ENCODE results near the gene EIF4A2.
"Not testable (repeated sequence)": the region's sequence is repeated elsewhere in the genome, so short reads cannot be mapped to it uniquely, and the experiment has no call there.

The EIF4A2 gene

DNA sequence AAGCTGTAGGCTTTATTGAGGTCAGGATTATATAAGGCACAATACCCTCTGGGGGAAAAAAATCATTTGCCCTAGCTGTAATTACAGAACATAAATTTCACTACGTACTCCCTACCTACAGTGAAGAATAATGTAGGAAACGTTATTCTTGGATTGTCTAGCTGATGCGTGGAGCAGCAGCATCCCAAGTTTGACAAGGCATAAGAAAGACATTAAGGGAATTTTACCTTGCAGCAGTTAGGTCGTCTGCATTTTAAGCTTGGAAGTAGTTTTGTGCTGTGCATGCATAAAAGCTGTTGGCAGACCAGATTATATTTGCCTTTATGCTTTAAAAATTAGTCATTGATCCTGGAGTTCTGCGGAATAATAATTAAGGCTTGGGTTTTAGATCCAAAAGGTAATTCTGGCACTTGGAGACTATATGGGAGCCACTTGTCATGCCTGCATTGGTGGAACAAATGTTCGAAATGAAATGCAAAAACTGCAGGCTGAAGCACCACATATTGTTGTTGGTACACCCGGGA is 2.2 kb downstream of the EIF4A2 start:
- DNase-seq = no peak

- DNase-seq = no peak
Measured at GRCh38 chr3:186786922-186787321, 3.5 kb downstream of the EIF4A2 start.

DNA sequence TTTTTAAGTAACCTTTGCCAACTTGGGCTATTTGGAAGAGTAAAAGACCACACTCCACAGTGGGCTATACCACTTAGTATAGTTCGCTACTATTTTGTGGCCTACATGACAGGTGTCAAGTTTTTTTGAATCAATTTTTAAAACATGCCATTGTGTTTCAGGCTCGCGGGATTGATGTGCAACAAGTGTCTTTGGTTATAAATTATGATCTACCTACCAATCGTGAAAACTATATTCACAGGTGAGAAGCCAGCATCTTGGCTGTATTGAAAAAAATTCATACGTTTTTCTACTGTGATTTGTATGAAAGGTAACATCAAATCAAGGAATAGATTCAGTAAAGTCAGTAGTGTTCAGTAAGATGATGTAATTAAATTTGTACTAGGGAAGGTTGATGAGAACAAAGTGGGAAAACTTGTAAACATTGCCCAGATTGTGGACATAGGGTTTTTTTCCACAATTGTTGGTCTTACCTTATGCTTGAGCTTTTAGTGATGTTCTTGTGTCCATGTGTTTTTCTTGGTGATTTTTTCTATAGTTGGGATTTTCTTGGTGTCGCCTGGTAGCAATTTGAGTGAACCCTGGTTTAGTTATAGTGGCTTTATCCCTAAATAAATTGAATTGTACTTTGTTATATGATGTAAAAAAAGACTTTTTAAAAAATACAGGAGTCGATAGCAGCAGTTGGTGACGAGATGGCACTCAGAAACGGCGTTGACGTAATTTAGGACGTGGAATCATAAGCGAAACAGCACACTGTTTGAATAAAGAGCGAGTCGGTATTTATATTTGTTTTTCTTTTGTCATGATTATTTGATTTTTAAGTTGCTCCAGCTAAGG is 4.5 kb downstream of the EIF4A2 start:
- DNase-seq = no peak

DNA sequence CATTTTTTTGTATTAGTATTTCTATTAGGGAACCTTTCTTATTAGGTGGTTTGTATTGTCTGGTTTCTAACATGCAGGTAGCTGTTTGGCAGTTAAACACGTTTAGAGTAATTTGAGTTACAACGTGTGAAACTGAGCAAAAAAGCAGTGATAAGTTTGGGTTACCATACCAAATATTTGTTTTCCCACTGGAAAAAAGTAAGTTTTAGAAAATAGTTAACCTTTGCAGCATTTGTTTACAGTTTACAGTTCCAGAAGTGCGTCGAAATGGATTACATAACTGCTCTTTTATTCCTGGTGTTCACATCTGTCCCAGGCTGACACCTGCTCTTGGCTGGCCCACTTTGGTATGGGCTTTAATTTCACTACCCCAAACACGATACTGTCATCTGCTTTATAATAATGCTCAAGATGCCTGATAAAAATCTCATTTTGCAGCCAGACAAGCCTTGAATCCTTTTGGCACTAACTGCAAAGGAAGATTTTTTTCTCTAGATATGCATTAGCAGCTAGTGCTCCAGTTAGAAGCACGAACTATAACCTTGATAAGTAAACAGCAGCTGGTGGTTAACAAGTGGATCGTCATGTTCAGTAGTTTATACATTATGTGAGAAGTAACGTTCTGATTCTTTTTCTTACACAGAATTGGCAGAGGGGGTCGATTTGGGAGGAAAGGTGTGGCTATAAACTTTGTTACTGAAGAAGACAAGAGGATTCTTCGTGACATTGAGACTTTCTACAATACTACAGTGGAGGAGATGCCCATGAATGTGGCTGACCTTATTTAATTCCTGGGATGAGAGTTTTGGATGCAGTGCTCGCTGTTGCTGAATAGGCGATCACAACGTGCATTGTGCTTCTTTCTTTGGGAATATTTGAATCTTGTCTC is 5.3 kb downstream of the EIF4A2 start:
- DNase-seq = no peak

DNA sequence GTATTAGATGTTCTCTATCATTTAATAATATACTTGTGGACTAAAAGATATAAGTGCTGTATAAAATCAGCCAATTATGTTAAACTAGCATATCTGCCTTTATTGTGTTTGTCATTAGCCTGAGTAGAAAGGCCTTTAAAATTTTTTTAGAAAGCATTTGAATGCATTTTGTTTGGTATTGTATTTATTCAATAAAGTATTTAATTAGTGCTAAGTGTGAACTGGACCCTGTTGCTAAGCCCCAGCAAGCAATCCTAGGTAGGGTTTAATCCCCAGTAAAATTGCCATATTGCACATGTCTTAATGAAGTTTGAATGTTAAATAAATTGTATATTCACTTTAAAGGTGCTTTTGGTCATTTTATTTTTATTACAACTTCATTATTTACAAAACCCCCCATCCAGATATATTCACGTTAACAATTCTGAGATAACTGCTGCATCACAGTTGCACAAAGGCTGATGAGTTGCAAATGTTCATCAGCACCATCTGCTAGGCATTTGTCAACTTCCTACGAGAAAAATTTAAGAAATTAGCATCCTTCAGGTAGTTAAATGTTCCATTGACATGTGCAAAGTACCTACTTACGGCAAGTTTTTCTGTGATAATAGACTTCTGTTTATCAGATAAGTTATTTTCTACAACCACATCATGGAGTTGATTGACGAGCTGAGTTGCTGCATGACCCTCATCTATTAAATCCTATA is 6.3 kb downstream of the EIF4A2 start:
- no peak for DNase-seq

GRCh38 chr3:186790261-186790981 is 7.0 kb downstream of the EIF4A2 start:
- DNase-seq = no peak

GRCh38 chr3:186798239-186798874 is 15.0 kb downstream of the EIF4A2 start:
- DNase-seq = no peak

- no peak for DNase-seq
Measured at GRCh38 chr3:186800285-186800684, 16.9 kb downstream of the EIF4A2 start.

- no peak for DNase-seq
Measured at GRCh38 chr3:186802701-186803100, 19.3 kb downstream of the EIF4A2 start.

DNA sequence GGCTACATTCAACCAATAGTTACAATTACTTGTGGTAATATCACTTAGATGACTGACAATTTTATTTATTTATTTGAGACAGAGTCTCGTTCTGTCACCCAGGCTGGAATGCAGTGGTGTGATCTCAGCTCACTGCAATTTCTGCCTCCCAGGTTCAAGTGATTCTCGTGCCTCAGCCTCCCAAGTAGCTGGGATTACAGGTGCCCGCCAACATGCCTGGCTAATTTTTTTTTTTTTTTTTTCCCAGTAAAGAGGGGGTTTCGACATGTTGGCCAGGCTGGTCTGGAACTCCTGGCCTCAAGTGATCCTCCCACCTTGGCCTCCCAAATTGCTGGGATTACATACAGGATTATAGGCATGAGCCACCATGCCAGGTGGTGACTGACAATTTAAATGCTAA is 20.1 kb downstream of the EIF4A2 start:
- not testable (repeated sequence) for DNase-seq

DNA sequence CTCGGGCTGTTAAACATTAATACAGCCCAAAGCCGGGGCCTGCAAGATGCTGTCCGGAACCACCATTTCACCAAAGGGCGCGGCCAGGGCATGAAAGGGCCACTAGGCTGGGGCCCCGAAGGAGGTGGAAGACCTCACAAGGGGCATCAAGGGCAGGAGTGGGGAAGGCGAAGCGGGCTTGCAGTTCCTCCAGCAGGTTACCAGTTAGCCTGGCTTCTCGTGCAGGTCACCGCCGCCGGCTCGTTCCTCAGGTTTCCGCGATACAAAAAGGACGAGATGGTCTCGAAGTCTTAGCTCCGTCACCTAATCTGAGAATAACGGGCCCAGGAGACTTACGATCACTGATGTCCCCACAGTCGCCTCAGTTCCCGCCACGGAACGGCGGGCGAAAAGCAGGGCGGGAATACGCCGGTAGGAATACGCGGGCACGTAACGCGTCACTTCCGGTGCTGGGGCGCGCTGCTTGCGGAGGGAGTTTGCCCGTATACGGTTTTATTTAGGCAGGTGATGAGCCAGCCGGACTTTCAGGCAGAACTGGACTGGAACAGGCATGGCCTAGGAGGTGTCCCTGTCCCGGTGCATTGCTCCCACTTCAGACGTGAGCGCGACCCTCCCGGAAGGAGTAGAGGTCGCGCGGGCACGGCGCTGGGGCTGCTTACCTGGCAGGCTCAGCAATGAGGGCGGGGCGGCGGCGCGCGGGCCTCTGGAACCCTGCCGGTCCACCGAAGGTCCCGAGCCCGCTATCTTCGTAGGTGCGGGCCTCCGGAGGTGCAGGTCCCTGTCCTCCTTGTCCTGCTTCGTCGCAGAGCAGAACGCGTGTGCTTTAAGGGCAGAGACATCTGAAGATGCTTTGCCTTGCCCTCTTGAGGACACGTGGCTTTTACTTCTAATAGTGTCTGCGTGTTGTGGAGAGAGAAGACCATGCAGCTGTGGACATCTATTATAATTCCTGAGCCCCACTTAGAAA is 23.0 kb downstream of the EIF4A2 start, which contains the start of gene RFC4:
Gene RFC4, minus strand, starts transcription at position 394 of the 967 bp plus-strand sequence. CDS start 1,769 bp downstream, outside the sequence.
- peak; percentile 75 for DNase-seq

DNA sequence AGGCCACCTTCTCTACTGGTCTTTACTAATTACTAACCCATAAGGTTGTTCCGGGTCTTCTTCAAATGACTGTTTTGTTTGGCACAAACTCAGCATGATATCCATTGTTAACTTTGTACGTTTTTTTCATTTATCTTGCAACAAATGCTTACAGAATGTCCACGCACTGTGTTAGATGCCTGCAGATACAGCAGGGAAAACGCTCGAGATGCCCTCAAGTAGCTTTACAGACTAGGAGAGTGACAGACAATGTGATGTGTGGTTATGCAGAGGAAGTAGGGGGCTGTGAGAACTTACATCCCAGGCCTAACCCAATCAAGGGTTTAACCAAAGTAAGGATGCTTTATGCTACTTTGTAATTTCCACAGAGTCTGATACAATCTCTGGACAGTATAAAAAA is 23.9 kb downstream of the EIF4A2 start:
- no peak for DNase-seq

DNA sequence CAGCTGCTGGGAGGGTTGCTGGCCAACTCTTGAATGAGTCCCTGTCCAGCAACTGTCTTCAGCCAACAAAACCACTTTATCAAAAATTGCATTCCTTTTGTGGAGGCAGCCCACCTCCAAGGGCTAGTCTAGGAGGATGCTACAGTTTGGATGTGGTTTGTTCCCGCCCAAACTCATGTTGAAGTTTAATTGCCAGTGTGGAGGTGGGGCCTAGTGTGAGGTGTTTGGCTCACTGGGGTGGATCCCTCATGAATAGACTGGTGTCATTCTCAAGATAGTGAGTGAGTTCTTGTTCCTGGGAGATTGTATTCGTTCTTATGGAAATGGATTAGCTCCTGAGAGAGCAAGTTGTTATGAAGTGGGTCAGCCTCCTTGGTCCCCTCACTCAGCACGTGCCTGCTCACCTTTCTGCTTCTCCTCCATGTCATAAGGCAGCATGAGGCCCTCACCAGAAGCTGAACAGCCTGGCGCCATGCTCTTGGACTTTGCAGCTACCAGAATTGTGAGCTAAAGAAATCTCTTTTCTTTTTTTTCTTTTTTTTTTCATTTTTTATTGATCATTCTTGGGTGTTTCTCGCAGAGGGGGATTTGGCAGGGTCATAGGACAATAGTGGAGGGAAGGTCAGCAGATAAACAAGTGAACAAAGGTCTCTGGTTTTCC is 27.1 kb downstream of the EIF4A2 start:
- DNase-seq = no peak

DNA sequence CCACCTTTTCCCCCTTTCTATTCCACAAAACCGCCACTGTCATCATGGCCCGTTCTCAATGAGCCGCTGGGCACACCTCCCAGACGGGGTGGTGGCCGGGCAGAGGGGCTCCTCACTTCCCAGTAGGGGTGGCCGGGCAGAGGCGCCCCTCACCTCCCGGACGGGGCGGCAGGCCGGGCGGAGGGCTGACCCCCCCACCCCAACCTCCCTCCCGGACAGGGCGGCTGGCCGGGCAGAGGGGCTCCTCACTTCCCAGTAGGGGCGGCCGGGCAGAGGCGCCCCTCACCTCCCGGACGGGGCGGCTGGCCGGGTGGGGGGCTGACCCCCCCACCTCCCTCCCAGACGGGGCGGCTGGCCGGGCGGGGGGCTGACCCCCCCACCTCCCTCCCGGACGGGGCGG is 27.9 kb downstream of the EIF4A2 start:
- DNase-seq = not testable (repeated sequence)

GRCh38 chr3:186814100-186814499 is 30.7 kb downstream of the EIF4A2 start:
- no peak for DNase-seq

DNA sequence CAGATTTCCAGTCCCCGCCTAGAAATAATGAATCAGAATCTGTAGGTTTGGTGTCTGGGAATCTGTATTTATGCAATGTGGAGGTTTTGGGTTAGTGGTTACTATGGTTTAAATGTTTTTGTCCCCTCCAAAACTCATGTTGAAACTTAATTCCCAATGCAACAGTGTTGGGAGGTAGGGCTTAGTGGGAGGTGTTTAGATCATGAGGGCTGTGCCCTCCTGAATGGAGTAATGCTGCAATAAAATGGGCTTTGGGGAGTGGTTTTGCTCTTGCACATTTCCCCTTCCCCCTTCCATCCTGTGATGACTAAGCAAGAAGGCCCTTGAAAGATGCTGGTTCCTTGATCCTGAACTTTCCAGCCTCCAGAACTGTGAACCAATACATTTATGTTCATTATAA is 32.1 kb downstream of the EIF4A2 start:
- DNase-seq = no peak

DNA sequence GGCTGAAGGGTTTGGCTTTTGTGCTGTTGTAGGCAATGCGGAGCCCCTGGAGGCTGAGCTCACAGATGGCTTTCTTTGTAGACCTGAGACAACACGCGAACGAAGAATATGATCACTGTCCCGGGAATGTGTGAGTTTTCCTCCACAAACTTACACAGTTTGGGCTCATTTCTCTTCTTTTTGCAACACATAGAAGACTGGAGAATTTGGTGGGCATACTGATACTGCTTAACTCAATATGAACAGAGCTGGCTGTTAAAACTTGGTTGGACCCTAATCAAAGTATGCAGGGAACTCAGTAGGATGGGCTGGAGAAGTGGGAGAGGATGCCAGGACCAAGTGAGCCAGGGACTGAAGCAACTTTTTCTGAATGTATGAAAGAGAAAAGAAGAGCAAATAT is 35.1 kb downstream of the EIF4A2 start:
- no peak for DNase-seq

GRCh38 chr3:186818956-186819355 is 35.6 kb downstream of the EIF4A2 start:
- DNase-seq = no peak

DNA sequence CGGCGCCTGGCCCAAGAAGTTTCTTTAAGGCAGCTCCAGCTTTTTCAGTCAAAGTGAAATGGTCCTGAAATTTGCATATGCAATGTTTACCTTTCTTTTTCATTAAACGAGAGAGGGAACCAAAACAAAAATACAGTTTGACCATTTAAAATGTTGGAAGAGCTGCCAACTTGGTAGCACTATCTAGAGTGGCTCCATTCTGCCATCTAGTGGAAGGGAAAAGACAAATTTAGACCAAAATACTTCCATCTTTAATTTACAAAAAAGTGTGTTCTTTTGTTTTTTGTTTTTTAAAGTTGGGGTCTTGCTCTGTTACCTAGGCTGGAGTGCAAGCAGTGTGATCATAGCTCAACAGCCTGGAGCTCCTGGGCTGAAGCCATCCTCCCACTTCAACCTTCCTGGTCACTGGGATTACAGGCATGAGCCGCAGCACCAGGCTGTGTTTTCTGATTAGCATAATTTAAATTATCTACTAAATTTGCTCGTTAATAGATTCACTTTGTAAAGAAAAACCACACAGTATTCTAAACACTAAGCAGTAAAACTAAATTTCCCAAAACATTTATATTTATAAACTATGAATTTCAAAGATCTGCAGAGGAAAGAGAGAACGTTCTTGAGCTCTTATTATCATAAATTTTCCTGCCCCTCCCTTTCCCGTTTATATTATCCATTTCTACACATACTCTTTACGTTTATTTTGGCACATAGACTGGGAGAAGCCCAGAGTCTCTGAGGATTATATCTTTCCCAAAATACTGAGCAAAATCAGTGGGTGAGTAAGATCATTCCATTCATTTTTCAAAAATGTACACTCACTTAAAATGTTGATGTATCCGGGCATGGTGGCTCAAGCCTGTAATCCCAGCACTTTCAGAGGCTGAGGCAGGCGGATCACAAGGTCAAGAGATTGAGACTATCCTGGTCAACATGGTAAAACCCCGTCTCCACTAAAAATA is 38.3 kb downstream of the EIF4A2 start:
- DNase-seq = no peak
